GM19463 (cell line): ENCODE data around the gene CSAD.
A peak's percentile ranks its signal among the peaks of the same experiment; 100 is the strongest.

Experiments used
- ATAC-seq: cut with Tn5 transposase; IDR thresholded peaks from one replicate; pipeline ENCODE4 v1.9.1; 2021; ENCODE audit warnings: mild to moderate bottlenecking, moderate library complexity; ENCODE audit not compliant: unreplicated experiment

Gene CSAD

DNA sequence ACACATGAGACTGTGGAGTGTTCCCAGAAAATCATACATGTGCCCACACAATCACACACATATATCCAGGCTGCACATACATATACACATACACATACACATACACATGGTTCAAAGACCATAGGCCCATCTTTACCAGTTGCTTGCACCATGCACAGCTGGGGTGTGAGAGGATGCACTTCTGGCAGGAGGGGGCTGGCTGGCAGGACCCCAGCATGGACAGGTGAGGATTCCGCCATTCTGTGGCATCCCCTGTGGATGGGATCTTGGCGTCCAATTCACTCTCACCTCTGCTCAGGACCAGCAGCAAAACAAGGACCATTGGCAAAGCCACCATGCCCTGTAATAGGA lies 19.4 kb upstream of the CSAD start:
- ATAC-seq = peak; percentile 8

- ATAC-seq = no peak
These were observed 19.0 kb upstream of the CSAD start for GRCh38 chr12:53199700-53200099.

GRCh38 chr12:53198486-53199110 lies 17.9 kb upstream of the CSAD start:
- ATAC-seq = no peak

GRCh38 chr12:53197011-53197640 lies 16.4 kb upstream of the CSAD start:
- no peak for ATAC-seq

DNA sequence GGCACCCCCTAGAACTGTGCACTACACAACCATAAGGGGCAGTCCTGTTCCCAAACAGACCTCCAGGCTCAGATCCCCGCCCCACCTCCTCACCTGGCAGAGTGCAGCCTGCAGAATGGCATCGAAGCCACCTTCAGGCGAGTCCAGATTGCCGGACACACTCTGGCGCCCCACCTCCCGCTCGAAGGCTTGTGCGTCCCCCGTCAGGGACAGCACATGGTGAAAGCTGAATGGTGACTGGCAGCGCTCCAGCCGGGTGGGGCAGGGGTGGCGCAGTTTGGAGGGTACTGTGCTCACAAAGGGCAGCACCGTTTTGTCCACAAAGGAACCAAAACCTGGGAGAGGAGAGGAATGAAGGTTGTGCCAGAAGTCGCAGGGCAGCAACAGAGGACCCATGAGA lies 15.8 kb upstream of the CSAD start:
- ATAC-seq = no peak

DNA sequence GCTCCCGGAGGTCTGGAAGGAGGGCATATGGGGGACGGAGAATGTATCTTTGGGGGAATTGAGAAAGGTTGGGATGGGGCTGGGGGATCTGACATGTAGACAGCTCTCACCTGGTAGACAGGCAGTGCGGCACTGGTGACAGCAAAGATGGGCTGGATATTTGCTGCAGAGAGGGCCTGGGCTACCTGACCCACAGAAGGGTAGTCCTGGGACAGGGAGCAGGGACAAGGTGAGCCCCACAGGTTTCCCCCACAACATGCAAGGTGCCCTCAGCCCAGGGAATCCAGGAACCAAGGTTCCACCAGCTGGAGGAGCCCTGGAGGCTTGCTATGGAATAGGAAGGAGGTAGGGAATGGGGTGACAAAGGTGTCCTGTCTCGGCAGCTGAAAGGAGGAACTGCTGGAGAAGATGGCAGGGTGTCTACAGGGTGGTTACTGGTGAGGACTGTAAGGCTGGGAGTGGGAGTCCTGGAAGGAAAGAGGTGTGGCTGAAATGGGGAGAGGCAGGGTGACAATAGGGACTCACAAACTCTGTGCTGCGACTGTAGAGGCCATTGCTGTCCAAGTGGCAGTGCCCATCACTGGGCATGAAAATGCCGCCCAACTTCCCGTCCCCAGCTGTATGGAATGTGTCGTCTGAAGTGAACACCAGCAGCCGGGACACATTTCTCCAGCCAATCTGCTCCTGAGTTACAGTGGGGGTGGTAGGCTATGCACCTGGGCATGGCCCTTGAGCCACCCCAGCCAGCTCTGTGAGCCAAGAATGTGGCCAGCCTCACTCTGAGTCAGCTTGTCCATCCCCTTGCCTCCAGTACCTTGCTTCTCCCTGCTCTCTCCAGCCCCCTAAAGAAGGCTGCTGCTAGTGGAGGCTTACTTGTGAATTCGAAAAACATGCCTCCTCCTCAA lies 15.0 kb upstream of the CSAD start:
- ATAC-seq = no peak

DNA sequence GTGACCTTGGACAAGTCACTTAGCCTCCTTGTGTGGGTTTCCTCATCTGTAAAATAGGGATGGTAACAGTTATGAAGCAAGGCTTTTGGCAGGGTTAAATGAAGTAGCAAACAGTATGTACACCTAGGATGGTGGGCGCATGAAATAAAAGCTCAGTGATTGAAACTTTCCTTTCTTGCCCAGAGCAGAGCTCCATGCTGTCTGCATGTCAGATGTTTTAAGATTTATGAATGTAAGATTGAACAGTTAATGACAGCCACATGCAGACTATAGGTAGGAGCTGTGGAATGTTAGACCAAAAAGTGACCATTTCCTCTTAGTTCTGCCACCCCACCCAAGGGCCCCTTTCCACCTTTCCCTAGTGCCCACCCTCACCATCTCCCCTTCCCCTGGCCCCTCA lies 14.2 kb upstream of the CSAD start:
- ATAC-seq = no peak

- ATAC-seq = no peak
These were observed 13.4 kb upstream of the CSAD start for GRCh38 chr12:53193985-53194716.

GRCh38 chr12:53193040-53193439 lies 12.3 kb upstream of the CSAD start:
- no peak for ATAC-seq

- no peak for ATAC-seq
These were observed 11.9 kb upstream of the CSAD start for GRCh38 chr12:53192531-53193021.

- no peak for ATAC-seq
These were observed 11.3 kb upstream of the CSAD start for GRCh38 chr12:53191885-53192530.

GRCh38 chr12:53191096-53191884 lies 10.6 kb upstream of the CSAD start:
- no peak for ATAC-seq

DNA sequence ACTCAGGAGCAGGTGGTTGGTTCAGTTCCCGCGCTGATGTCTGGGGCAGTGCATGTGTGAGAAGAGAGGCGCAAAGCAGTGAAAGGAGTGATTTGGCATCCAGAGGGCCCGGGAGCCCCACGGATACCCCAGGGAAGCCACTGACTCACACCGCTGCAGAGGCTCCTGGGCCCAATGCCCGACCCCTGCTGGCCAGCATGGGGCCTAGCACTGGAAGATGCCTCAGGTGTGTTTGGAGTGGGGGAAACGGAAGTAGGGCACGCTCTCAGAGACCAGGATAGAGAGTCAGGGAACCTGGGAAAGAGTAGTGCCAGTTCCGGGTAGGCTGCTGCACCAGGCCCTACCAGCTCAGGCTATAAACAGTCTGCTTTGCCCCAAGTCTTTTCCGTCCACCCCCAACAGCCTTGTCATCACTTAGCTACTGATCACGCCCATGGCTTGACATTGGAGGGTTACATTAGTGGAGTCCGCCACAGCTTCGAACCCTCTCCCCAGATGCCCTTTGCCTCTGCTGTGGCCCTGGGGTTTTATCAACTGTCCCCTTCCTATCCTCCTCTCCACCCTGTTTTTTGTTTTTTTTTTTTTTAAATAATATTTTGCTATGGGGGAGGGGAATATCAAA lies 9.5 kb upstream of the CSAD start:
- peak; percentile 67 for ATAC-seq

GRCh38 chr12:53187145-53187899 lies 6.6 kb upstream of the CSAD start:
- no peak for ATAC-seq

DNA sequence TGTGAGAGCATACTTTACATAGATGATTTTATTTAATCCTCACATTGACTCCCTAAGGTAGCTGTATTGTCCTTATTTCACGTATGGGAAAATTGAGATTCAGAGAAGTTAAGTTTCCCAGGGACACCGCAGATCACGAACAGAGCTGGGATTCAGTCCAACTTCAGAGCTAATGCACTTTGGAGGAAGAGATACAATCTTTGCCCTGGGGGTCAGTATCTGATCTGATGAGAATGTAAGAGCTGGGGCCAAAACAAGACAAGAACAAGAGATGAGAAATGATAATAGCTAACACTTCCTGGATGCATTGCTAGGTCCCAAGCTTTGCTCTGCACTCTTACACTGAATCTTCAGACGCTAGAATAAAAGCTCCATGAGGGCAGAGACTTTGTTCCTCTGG lies 6.0 kb upstream of the CSAD start:
- no peak for ATAC-seq

- no peak for ATAC-seq
These were observed 4.9 kb upstream of the CSAD start for GRCh38 chr12:53185582-53186153.

- no peak for ATAC-seq
These were observed 4.1 kb upstream of the CSAD start for GRCh38 chr12:53184828-53185227.

GRCh38 chr12:53182903-53183302 lies 2.2 kb upstream of the CSAD start:
- ATAC-seq = no peak
